HepG2 (cell line): ENCODE data around the gene DCTN3. TPM values are rescaled to one million over a fixed set of nuclear protein-coding genes. Genes with fewer than 3 reads are reported as not detected.

ENCODE experiments used
- CREB1 ChIP-seq, 2 experiments: fragments of 450-650 bp in 1 of 2; IDR thresholded peaks; 2 replicates each; pipeline ENCODE4 v1.6.1; 2016 to 2017; ENCODE audit warnings: control low read depth in 1 of 2, mild to moderate bottlenecking in 1 of 2, missing compliant biosample characterization in 1 of 2, missing genetic modification characterization in 1 of 2
- KDM6A ChIP-seq: IDR thresholded peaks from 2 replicates; pipeline ENCODE4 v1.6.1; 2016; ENCODE audit warnings: low read depth
- RFXANK ChIP-seq: IDR thresholded peaks from 2 replicates; pipeline ENCODE4 v1.6.1; 2016
- TCF7 ChIP-seq: sonication (generic); IDR thresholded peaks from 2 replicates; pipeline ENCODE4 v1.6.1; 2016; ENCODE audit warnings: antibody characterized with exemption, low read depth
- ZNF230 ChIP-seq: sonication (generic); formaldehyde crosslinking; IDR thresholded peaks from 2 replicates; pipeline ENCODE4 v1.4.0; 2020; ENCODE audit warnings: mild to moderate bottlenecking, missing genetic modification reagents
- ZSCAN22 ChIP-seq: sonication (generic); formaldehyde crosslinking; IDR thresholded peaks from 2 replicates; pipeline ENCODE4 v1.4.0; 2020; ENCODE audit warnings: mild to moderate bottlenecking, missing genetic modification reagents
- ZZZ3 ChIP-seq: sonication (generic); formaldehyde crosslinking; IDR thresholded peaks from 2 replicates; pipeline ENCODE4 v1.4.0; 2020; ENCODE audit warnings: missing genetic modification reagents, mild to moderate bottlenecking, borderline replicate concordance
- polyA plus RNA-seq, 8 experiments: library from polyadenylated mRNA; depleted of rRNA in 3 of 8; stranded (reverse) in 7 of 8; unstranded in 1 of 8; fragments of >200 nt; fragmentation: Illumina TruSeq in 4 of 8; extraction: Trizol in 4 of 8; gene quantifications; 2 replicates each; pipeline versions ENCODE4 v1.2.1 to v1.2.3, GENCODE V29; 2011 to 2016; ENCODE audit warnings: low read depth in 4 of 8, missing spikeins in 1 of 8, mixed read lengths in 1 of 8; ENCODE audit not compliant: insufficient read depth in 1 of 8
- total RNA-seq, 5 experiments: library from RNA; depleted of rRNA; stranded (reverse); fragments of >200 nt; fragmentation: Illumina TruSeq; extraction: Trizol; gene quantifications; 2 replicates each; pipeline ENCODE4 v1.2.3, GENCODE V29; 2016; ENCODE audit warnings: low read depth in 1 of 5
- TF ChIP-seq, protein P1 (sequence below): sonication (generic); formaldehyde crosslinking; IDR thresholded peaks from 2 replicates; pipeline ENCODE4 v1.4.0; 2020; ENCODE audit warnings: missing genetic modification reagents
- TF ChIP-seq, protein P2 (sequence below): sonication (generic); formaldehyde crosslinking; IDR thresholded peaks from 2 replicates; pipeline ENCODE4 v1.4.0; 2020; ENCODE audit warnings: mild to moderate bottlenecking, missing genetic modification reagents
- TF ChIP-seq, protein P3 (sequence below): sonication (generic); formaldehyde crosslinking; IDR thresholded peaks from 2 replicates; pipeline ENCODE4 v1.4.0; 2020; ENCODE audit warnings: missing genetic modification reagents
- TF ChIP-seq, protein P4 (sequence below): sonication (generic); formaldehyde crosslinking; IDR thresholded peaks from 2 replicates; pipeline ENCODE4 v1.4.0; 2020; ENCODE audit warnings: mild to moderate bottlenecking, missing genetic modification reagents
- TF ChIP-seq, protein P5 (sequence below): sonication (generic); formaldehyde crosslinking; IDR thresholded peaks from 2 replicates; pipeline ENCODE4 v1.9.0; 2022; ENCODE audit warnings: missing genetic modification reagents, mild to moderate bottlenecking, borderline replicate concordance

Gene DCTN3
- total and polyA plus RNA-seq, 2 of the 13 experiments (the other 11 are each of a cell fraction or from before 2014, with no cell fraction given): 27.4 to 34.5 TPM

DNA sequence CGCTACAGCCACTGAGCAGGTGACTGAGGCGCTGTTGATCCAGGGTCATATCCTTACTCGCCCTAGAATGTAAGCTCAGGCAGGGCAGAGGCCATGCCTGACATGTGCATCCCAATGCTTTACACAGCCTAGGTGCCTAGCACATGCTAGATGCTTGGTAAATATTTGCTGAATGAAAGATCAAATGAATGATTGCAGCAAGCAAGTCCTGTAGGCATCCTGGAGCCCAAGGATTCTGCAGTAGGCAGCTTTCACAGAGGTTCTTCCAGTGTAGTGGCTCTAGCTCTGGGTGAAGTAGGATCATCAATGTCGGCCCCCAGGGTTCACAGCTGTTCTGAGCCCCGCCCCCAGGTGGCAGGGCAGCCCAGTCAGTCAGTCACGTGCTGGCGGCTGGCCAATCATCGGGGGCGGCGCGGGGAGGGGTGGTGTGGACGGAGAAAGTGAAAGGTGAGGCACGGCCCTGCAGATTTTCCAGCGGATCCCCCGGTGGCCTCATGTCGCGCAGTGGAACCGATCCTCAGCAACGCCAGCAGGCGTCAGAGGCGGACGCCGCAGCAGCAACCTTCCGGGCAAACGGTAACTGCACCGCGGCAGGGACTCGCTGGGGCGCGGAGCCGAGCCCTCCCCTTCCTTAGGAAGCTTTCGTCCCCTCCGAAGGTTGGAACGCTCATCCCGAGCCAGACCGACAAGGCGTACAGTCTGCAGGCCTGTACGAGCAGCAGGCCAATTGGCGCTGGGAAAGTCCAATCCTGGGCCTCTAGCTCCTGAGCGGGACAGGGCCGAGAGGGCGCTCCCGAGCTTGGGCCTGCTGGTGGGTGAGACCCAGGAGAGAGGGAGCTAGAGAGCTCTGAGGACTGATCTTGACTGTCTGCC is 26.2 kb upstream of the DCTN3 start, which contains the start of gene GALT (continued):
- TF ChIP-seq, protein P1, sequence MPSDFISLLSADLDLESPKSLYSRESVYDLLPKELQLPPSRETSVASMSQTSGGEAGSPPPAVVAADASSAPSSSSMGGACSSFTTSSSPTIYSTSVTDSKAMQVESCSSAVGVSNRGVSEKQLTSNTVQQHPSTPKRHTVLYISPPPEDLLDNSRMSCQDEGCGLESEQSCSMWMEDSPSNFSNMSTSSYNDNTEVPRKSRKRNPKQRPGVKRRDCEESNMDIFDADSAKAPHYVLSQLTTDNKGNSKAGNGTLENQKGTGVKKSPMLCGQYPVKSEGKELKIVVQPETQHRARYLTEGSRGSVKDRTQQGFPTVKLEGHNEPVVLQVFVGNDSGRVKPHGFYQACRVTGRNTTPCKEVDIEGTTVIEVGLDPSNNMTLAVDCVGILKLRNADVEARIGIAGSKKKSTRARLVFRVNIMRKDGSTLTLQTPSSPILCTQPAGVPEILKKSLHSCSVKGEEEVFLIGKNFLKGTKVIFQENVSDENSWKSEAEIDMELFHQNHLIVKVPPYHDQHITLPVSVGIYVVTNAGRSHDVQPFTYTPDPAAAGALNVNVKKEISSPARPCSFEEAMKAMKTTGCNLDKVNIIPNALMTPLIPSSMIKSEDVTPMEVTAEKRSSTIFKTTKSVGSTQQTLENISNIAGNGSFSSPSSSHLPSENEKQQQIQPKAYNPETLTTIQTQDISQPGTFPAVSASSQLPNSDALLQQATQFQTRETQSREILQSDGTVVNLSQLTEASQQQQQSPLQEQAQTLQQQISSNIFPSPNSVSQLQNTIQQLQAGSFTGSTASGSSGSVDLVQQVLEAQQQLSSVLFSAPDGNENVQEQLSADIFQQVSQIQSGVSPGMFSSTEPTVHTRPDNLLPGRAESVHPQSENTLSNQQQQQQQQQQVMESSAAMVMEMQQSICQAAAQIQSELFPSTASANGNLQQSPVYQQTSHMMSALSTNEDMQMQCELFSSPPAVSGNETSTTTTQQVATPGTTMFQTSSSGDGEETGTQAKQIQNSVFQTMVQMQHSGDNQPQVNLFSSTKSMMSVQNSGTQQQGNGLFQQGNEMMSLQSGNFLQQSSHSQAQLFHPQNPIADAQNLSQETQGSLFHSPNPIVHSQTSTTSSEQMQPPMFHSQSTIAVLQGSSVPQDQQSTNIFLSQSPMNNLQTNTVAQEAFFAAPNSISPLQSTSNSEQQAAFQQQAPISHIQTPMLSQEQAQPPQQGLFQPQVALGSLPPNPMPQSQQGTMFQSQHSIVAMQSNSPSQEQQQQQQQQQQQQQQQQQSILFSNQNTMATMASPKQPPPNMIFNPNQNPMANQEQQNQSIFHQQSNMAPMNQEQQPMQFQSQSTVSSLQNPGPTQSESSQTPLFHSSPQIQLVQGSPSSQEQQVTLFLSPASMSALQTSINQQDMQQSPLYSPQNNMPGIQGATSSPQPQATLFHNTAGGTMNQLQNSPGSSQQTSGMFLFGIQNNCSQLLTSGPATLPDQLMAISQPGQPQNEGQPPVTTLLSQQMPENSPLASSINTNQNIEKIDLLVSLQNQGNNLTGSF (CRISPR knock-in tag): no peak
- TF ChIP-seq ZSCAN22 (CRISPR knock-in tag) (no peak), RFXANK (CRISPR knock-in tag) (0 out of 2 replicates have a peak, but pooled peaks have one; percentile 42), KDM6A (CRISPR knock-in tag) (no peak), CREB1 (IDR thresholded peaks at IDR 0.05) (peak; percentile 60), CREB1 (CRISPR knock-in tag; IDR thresholded peaks at IDR 0.05) (no peak; the same call in 1 of the 2 replicates), ZZZ3 (no peak), TCF7 (peak; percentile 53), ZNF230 (CRISPR knock-in tag) (0 out of 2 replicates have a peak, but pooled peaks have one; percentile 24)
- TF ChIP-seq, protein P2, sequence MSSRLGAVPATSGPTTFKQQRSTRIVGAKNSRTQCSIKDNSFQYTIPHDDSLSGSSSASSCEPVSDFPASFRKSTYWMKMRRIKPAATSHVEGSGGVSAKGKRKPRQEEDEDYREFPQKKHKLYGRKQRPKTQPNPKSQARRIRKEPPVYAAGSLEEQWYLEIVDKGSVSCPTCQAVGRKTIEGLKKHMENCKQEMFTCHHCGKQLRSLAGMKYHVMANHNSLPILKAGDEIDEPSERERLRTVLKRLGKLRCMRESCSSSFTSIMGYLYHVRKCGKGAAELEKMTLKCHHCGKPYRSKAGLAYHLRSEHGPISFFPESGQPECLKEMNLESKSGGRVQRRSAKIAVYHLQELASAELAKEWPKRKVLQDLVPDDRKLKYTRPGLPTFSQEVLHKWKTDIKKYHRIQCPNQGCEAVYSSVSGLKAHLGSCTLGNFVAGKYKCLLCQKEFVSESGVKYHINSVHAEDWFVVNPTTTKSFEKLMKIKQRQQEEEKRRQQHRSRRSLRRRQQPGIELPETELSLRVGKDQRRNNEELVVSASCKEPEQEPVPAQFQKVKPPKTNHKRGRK: no peak
- TF ChIP-seq, protein P3, sequence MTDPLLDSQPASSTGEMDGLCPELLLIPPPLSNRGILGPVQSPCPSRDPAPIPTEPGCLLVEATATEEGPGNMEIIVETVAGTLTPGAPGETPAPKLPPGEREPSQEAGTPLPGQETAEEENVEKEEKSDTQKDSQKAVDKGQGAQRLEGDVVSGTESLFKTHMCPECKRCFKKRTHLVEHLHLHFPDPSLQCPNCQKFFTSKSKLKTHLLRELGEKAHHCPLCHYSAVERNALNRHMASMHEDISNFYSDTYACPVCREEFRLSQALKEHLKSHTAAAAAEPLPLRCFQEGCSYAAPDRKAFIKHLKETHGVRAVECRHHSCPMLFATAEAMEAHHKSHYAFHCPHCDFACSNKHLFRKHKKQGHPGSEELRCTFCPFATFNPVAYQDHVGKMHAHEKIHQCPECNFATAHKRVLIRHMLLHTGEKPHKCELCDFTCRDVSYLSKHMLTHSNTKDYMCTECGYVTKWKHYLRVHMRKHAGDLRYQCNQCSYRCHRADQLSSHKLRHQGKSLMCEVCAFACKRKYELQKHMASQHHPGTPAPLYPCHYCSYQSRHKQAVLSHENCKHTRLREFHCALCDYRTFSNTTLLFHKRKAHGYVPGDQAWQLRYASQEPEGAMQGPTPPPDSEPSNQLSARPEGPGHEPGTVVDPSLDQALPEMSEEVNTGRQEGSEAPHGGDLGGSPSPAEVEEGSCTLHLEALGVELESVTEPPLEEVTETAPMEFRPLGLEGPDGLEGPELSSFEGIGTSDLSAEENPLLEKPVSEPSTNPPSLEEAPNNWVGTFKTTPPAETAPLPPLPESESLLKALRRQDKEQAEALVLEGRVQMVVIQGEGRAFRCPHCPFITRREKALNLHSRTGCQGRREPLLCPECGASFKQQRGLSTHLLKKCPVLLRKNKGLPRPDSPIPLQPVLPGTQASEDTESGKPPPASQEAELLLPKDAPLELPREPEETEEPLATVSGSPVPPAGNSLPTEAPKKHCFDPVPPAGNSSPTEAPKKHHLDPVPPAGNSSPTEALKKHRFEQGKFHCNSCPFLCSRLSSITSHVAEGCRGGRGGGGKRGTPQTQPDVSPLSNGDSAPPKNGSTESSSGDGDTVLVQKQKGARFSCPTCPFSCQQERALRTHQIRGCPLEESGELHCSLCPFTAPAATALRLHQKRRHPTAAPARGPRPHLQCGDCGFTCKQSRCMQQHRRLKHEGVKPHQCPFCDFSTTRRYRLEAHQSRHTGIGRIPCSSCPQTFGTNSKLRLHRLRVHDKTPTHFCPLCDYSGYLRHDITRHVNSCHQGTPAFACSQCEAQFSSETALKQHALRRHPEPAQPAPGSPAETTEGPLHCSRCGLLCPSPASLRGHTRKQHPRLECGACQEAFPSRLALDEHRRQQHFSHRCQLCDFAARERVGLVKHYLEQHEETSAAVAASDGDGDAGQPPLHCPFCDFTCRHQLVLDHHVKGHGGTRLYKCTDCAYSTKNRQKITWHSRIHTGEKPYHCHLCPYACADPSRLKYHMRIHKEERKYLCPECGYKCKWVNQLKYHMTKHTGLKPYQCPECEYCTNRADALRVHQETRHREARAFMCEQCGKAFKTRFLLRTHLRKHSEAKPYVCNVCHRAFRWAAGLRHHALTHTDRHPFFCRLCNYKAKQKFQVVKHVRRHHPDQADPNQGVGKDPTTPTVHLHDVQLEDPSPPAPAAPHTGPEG (CRISPR knock-in tag): no peak
- TF ChIP-seq, protein P4, sequence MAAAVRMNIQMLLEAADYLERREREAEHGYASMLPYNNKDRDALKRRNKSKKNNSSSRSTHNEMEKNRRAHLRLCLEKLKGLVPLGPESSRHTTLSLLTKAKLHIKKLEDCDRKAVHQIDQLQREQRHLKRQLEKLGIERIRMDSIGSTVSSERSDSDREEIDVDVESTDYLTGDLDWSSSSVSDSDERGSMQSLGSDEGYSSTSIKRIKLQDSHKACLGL: no peak
- TF ChIP-seq, protein P5, sequence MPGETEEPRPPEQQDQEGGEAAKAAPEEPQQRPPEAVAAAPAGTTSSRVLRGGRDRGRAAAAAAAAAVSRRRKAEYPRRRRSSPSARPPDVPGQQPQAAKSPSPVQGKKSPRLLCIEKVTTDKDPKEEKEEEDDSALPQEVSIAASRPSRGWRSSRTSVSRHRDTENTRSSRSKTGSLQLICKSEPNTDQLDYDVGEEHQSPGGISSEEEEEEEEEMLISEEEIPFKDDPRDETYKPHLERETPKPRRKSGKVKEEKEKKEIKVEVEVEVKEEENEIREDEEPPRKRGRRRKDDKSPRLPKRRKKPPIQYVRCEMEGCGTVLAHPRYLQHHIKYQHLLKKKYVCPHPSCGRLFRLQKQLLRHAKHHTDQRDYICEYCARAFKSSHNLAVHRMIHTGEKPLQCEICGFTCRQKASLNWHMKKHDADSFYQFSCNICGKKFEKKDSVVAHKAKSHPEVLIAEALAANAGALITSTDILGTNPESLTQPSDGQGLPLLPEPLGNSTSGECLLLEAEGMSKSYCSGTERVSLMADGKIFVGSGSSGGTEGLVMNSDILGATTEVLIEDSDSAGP (CRISPR knock-in tag): peak; percentile 87; the same call in 1 of the 2 replicates
